HG03442 (cell line): ENCODE results near the gene FAM156A.
A peak's percentile ranks its signal among the peaks of the same experiment; 100 is the strongest.
"Not testable (repeated sequence)": the region's sequence is repeated elsewhere in the genome, so short reads cannot be mapped to it uniquely, and the experiment has no call there.

Experiments
- ATAC-seq: cut with Tn5 transposase; IDR thresholded peaks from one replicate; pipeline ENCODE4 v1.9.1; 2021; ENCODE audit warnings: mild to moderate bottlenecking, moderate library complexity; ENCODE audit not compliant: unreplicated experiment

FAM156A gene

GRCh38 chrX:52967922-52968321 lies 9.6 kb upstream of the FAM156A start:
- not testable (repeated sequence) for ATAC-seq

GRCh38 chrX:52966993-52967738 lies 8.8 kb upstream of the FAM156A start:
- ATAC-seq = not testable (repeated sequence)

GRCh38 chrX:52958961-52959360 lies 643 bp upstream of the FAM156A start:
- peak; percentile 13 for ATAC-seq

DNA sequence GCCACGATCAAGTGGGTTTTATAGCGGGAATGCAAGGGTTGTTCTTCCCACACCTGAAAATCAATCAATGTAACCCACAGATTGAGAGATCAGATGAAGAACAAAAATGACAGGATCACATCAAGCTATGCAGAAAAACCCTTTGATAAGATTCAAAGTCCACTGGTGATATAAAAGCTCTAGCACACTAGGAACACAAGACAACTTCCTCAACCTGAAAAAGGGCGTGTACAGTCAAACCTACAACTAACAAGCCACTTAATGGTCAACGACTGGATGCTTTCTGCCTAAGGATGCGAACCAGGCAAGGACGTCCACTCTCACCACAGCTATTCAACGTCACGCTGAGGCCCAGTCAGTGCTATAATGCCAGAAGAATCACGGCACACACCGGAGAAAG lies 8.4 kb downstream of the FAM156A start:
- ATAC-seq = not testable (repeated sequence)

DNA sequence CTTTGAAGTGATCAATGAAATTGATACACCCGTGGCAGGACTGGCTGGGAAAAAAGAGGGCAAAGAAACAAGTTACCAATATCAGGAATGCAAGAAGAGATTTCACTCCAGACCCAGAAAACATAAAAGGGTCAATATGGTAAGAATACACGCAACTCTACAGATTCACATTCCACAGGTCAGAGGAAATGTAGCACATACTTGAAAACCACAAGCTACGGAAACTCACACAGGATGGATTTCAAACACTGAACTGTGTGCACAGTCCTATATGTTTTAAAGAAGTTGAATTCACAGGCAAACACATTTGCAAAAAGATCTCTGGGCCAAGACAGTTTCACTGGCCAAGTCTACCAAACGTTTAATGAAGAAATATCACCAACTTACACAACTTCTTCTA lies 9.0 kb downstream of the FAM156A start:
- not testable (repeated sequence) for ATAC-seq

DNA sequence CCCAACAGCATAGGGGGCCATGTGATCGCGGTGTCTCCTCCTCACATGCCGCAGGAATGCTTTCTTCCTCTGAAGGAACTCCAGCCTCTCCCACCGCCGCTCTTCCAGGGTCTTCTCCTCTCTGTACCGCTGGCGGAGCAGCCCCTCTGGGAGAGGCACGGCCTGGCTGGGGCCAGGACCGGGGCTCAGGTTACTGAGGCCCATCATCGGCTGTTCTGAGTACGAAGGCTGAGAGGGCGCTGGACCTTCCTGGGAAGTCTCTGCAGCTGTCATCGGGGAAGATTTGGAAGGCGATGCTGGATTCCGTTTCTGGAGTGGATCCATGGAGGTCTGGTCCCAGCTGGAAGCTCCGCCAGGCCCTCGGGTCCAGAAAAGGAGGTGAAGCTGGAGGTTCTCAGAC lies 10.1 kb downstream of the FAM156A start:
- ATAC-seq = not testable (repeated sequence)

DNA sequence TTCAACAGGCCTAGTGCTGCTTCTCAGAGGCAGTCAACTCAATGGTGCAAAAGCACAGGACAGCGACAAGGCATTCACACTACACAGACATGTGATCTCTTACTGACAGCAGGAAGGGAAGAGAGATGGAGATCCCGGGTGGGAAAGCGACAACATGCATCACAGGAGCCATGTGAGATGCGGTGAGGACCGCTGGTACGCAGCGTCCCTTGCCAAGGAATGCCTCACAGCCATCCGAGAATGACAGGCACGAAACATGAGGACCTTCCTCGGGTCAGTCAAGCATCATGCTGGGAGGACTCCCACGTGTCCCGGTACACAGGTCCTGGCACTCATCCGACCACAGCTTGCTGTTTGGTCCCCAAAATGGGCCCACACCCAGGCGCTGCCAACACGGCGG lies 10.8 kb downstream of the FAM156A start:
- not testable (repeated sequence) for ATAC-seq

GRCh38 chrX:52945838-52946494 lies 12.4 kb downstream of the FAM156A start:
- ATAC-seq = not testable (repeated sequence)

GRCh38 chrX:52941728-52942127 lies 16.6 kb downstream of the FAM156A start:
- ATAC-seq = not testable (repeated sequence)

DNA sequence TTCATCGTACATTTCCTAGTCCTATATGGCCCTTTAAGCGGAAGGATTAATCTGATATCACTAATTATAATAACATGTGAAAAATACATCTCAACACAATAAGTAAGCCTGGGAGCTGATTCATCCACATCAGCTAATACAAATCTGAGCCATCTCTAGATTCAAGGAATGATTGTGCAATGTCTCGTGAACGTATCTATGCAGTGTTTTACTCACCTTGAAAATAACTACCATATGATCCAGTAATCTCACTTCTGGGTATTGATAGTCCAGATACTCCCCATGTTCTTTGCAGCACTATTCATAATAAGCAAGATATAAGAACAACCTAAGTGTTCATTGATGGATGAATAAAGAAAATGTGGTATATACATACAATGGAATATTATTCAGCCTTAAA lies 17.6 kb downstream of the FAM156A start:
- ATAC-seq = not testable (repeated sequence)

GRCh38 chrX:52935470-52935784 lies 22.9 kb downstream of the FAM156A start:
- ATAC-seq = peak; percentile 1

DNA sequence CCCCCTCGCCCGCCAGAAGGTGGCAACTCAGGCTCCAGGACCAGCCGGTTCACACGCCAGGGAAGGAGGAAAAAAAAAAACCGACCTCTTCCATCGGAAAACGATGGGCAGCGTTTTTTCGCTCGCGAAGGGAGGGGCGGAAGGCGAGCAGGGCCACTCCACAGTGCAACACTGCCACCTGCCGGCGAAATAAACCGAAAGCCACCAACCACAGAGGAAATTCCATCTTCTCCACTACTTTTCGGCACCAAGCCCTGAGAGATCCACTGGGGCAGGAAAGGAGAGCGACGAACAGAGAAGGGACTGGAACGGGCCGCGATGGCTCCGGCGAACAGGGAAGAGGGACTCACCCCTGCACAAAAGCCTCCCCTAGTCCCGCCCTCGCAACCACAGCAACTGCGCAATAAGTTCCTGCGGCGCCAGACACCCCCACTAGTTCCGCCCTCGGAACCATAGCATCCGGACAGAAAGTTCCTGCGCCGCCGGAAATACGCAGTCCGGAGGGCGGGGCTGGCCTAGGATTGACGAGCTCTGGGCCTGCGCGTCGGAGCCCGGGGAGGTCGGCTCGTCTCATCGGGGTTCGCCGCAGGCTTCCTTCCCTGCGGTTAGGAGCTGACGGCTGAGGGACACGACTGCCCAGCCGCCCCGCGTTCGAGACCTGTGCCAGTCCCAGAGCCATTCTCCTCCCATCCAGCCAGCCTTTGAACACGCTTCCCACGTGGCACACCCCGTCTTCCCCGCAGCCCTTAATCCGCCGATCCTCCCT lies 23.4 kb downstream of the FAM156A start:
- peak; percentile 90 for ATAC-seq

DNA sequence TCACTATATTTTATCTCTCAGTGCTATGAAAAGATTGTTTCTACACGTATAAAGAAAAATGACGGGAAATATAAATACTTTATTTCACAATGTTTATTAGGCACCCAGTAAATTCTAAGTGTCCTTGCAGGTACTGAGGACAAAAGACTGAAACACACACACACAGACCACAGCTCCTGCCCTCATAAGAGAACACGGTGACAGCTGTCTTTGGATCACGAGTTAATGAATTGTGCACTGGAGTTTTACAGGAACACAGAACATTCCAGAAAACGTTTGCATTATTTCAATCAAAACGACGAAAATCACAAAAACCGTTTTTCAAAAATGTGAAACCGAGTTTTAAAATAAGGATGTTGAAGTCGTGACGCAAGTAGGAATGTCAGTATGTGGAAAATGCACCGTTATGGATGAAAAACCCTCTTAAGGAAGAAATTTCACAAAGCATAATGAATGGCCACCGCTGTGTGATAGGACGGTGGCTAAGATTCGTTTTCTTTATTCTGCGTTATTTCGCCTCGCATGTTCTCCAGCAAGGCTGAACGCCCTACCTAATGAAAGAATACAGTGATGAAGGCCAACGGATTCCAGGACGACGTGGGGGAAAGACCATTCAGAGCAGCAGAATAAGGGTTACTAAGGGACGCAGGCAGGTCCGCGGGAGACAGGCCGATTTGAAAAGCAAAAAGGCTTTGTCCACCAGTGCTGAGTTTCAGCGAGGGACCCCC lies 24.2 kb downstream of the FAM156A start:
- ATAC-seq = no peak

DNA sequence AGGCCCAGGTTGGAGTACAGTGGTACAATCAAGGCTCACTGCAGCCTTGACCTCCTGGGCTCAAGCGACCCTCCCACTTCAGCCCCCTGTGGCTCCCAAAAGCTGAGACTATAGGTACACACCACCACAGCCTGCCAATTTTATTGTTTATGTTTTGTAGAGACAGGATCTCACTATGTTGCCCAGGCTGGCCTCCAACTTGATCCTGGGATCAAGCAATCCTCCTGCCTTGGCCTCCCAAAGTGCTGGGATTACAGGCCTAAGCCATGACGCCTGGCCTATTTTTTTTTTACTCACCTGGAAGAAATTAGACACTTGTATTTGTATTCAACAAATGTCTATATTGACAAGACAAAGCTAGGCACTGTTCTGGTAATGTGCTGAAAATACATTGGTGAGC lies 25.1 kb downstream of the FAM156A start:
- ATAC-seq = no peak

GRCh38 chrX:52930214-52930613 lies 28.1 kb downstream of the FAM156A start:
- ATAC-seq = not testable (repeated sequence)

DNA sequence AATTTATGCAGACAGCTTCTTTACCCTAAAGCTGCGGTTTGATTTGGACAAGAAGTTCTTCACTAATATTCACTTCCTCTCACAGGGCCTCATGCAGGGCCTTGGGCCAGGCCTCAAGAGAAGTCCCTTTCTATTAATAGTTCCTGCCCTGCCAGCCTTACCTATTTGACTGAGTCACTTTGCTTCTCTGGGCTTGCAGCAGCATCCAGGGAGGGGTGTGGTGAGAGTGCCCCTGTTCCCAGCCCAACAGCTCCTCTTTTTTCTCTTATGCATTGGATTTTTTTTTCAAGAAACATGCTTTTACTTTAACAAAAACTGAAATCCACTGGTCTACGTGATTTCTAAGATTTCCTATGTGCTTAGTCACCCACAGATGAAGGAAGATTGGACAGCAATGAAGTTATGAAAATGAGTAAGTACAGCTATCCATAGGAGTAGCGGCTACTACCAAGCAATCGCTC lies 34.5 kb downstream of the FAM156A start:
- ATAC-seq = peak; percentile 50

GRCh38 chrX:52914704-52915103 lies 43.6 kb downstream of the FAM156A start:
- not testable (repeated sequence) for ATAC-seq

DNA sequence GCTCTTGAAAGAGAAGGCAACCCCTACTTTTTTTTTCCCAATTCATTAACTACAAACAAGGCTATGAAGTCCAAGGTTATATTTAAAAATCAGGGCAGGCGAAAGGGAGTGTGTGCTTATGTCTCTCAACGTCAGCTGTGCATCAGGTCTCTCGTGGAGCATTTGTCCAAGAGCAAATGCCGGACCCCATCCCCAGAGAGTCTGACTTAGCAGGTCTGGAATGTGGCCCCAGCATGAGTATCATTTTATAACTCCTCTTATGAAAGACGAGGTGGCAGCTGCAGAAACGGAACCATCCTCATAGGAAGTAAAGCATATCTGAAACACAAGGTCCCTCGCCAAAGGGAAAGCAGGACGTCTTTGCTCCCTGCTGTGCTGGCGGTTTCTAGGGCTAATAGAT lies 44.6 kb downstream of the FAM156A start:
- not testable (repeated sequence) for ATAC-seq

DNA sequence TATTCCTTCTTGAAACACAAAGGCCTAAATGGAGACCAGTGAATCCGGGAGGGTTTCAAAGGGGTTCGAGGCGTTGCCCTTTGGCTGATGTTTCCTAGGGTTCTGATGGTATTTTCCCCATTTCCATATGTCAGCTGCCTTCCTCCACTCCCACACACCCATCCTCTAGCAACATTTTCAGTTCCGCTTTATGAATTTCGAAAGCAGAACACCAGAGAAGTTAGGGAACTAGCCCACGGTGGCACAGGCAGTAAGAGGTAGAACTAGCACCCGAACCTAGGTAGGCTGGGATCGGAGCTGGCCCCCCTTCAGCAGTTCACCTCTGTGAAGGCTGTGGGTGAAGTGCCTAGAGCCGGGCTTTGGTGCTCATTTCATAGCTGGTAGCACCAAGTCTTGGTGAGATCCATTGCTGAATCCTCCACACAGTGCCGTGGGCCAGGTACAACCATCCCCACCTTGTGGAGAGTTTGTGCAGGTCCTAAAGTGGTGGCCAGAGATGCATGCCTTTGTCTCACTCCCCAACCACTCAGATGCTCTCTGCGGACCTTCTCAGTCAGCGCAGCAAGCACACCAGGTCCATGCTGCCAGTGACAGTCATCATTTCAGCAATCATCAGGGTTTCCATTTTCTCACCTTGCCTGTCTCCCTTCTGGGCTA lies 48.9 kb downstream of the FAM156A start:
- ATAC-seq = not testable (repeated sequence)

DNA sequence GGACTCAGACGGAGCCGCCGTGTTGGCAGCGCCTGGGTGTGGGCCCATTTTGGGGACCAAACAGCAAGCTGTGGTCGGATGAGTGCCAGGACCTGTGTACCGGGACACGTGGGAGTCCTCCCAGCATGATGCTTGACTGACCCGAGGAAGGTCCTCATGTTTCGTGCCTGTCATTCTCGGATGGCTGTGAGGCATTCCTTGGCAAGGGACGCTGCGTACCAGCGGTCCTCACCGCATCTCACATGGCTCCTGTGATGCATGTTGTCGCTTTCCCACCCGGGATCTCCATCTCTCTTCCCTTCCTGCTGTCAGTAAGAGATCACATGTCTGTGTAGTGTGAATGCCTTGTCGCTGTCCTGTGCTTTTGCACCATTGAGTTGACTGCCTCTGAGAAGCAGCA lies 50.4 kb downstream of the FAM156A start:
- ATAC-seq = not testable (repeated sequence)
